H1 (cell line): ENCODE measurements around the gene MPRIP. TPM values are rescaled to one million over a fixed set of nuclear protein-coding genes. Genes with fewer than 3 reads are reported as not detected.

Experiments used
- ATF3 ChIP-seq: IDR thresholded peaks from 2 replicates; pipeline ENCODE4 v1.6.1; 2011; ENCODE audit warnings: low read depth, mild to moderate bottlenecking, low read length; ENCODE audit not compliant: insufficient read depth
- CBX5 ChIP-seq: fragments of 300-800, 300-1000 bp; sonication (generic); IDR thresholded peaks from 2 replicates; pipeline ENCODE4 v1.7.1; 2016; ENCODE audit warnings: antibody characterized with exemption, low read length, low read depth
- CHD7 ChIP-seq: fragments of 300-600 bp; sonication (generic); IDR thresholded peaks from 2 replicates; pipeline ENCODE4 v1.7.1; 2012; ENCODE audit warnings: low read length, moderate library complexity, mild to moderate bottlenecking, inconsistent platforms; ENCODE audit not compliant: insufficient replicate concordance
- CREB1 ChIP-seq: IDR thresholded peaks from 2 replicates; pipeline ENCODE4 v1.6.1; 2012; ENCODE audit warnings: inconsistent platforms
- GABPA ChIP-seq: IDR thresholded peaks from 2 replicates; pipeline ENCODE4 v1.6.1; 2011; ENCODE audit warnings: mild to moderate bottlenecking, low read length, moderate library complexity, borderline replicate concordance; ENCODE audit not compliant: insufficient read depth
- KDM1A ChIP-seq: fragments of 200-600, 300-600 bp; sonication (generic); IDR thresholded peaks from 2 replicates; pipeline ENCODE4 v1.7.1; 2016; ENCODE audit warnings: mild to moderate bottlenecking, low read length, borderline replicate concordance
- POLR2A ChIP-seq, 2 experiments: IDR thresholded peaks; 1 replicate in 1 of 2; 2 replicates in 1 of 2; pipeline ENCODE4 v1.6.1; 2011; ENCODE audit warnings: low read depth in 2 of 2, low read length in 2 of 2, mild to moderate bottlenecking in 2 of 2; ENCODE audit errors: control extremely low read depth in 1 of 2
- POU5F1 ChIP-seq: IDR thresholded peaks from 2 replicates; pipeline ENCODE4 v1.6.1; 2011; ENCODE audit warnings: low read depth, mild to moderate bottlenecking, low read length, moderate library complexity
- RFX5 ChIP-seq: IDR thresholded peaks from 2 replicates; pipeline ENCODE4 v1.6.1; 2011; ENCODE audit warnings: low read depth, low read length, improper control_type of control experiment, borderline replicate concordance
- SRF ChIP-seq: IDR thresholded peaks from 2 replicates; pipeline ENCODE4 v1.6.1; 2011; ENCODE audit warnings: mild to moderate bottlenecking, low read depth, low read length, moderate library complexity
- polyA plus RNA-seq, 7 experiments: library from polyadenylated mRNA; depleted of rRNA in 3 of 7; stranded (reverse) in 5 of 7; unstranded in 2 of 7; fragments of >200 nt in 5 of 7; fragments of 200-250 nt in 2 of 7; gene quantifications; 1 replicate in 5 of 7; 2 replicates in 1 of 7; 4 replicates in 1 of 7; pipeline versions ENCODE4 v1.2.1 to v1.2.3, GENCODE V29; 2011 to 2013; ENCODE audit warnings: missing spikeins in 2 of 7, mixed read lengths in 2 of 7
- total RNA-seq: library from RNA; stranded (reverse); fragmentation: NEBNext Ultra II Directional; extraction: Animal tissue kit (Norgen Biotek cat#: 25700); gene quantifications from 2 replicates; pipeline ENCODE4 v1.2.1, GENCODE V29; 2021
- TF ChIP-seq, protein P1 (sequence below): IDR thresholded peaks from 2 replicates; pipeline ENCODE4 v1.6.1; 2011; ENCODE audit warnings: low read length, improper control_type of control experiment

Gene MPRIP
- total and polyA plus RNA-seq, 2 of the 8 experiments (the other 6 are each of a cell fraction or from before 2014, with no cell fraction given) = 48.6 to 146 TPM

GRCh38 chr17:17035490-17035889 lies 6.8 kb upstream of the MPRIP start (continued):
- TF ChIP-seq CHD7 (no peak), CREB1 (no peak), KDM1A (no peak), CBX5 (no peak), RFX5 (no peak), GABPA (no peak), SRF (no peak), ATF3 (no peak), POU5F1 (no peak), POLR2A (IDR thresholded peaks at IDR 0.05; ENCODE audit: control extremely low read depth in 1 of 2, low read depth in 2 of 2, low read length in 2 of 2) (no peak)
- TF ChIP-seq, protein P1, sequence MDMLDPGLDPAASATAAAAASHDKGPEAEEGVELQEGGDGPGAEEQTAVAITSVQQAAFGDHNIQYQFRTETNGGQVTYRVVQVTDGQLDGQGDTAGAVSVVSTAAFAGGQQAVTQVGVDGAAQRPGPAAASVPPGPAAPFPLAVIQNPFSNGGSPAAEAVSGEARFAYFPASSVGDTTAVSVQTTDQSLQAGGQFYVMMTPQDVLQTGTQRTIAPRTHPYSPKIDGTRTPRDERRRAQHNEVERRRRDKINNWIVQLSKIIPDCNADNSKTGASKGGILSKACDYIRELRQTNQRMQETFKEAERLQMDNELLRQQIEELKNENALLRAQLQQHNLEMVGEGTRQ = no peak
